Astrocyte (in vitro differentiated cells and primary cell): ENCODE data around the gene FOXL3. TPM values are rescaled to one million over a fixed set of nuclear protein-coding genes. Genes with fewer than 3 reads are reported as not detected.

Source experiments
- DNase-seq: peaks from one replicate; pipeline ENCODE4 v3.0.0-alpha.2; 2010; ENCODE audit warnings: low read depth
- FAIRE-seq: peaks from 2 replicates; lab custom pipeline; 2011; peaks lifted over from hg19 to GRCh38; lab: Jason Lieb, UNC
- H2AFZ ChIP-seq: 2 replicates; pipeline ENCODE4 v1.6.0; 2012; ENCODE audit warnings: low read depth, low read length, inconsistent platforms
- H3K27ac ChIP-seq: 2 replicates; pipeline ENCODE4 v1.5.1; 2011; ENCODE audit warnings: low read depth, low read length, inconsistent platforms
- H3K27me3 ChIP-seq: 2 replicates; pipeline ENCODE4 v1.6.0; 2011; ENCODE audit warnings: low read length, inconsistent platforms; ENCODE audit not compliant: insufficient read depth
- H3K36me3 ChIP-seq: 2 replicates; pipeline ENCODE4 v1.5.1; 2011; ENCODE audit warnings: low read length, inconsistent platforms; ENCODE audit not compliant: insufficient read depth
- H3K4me1 ChIP-seq: 2 replicates; pipeline ENCODE4 v1.5.1; 2011; ENCODE audit warnings: low read length, inconsistent platforms; ENCODE audit not compliant: insufficient read depth
- H3K4me2 ChIP-seq: 2 replicates; pipeline ENCODE4 v1.6.0; 2012; ENCODE audit warnings: low read length, inconsistent platforms
- H3K4me3 ChIP-seq: 2 replicates; pipeline ENCODE4 v1.5.1; 2011; ENCODE audit warnings: low read depth, mild to moderate bottlenecking, low read length, inconsistent platforms; ENCODE audit not compliant: insufficient read depth
- H3K79me2 ChIP-seq: 2 replicates; pipeline ENCODE4 v1.6.0; 2012; ENCODE audit warnings: mild to moderate bottlenecking, low read length, inconsistent platforms; ENCODE audit not compliant: insufficient read depth
- H3K9ac ChIP-seq: 2 replicates; pipeline ENCODE4 v1.6.0; 2012; ENCODE audit warnings: mild to moderate bottlenecking, low read length, inconsistent platforms
- H3K9me3 ChIP-seq: 2 replicates; pipeline ENCODE4 v1.5.1; 2012; ENCODE audit warnings: low read depth, mild to moderate bottlenecking, low read length, inconsistent platforms; ENCODE audit not compliant: insufficient read depth
- H4K20me1 ChIP-seq: 2 replicates; pipeline ENCODE4 v1.6.0; 2012; ENCODE audit warnings: low read length, inconsistent platforms; ENCODE audit not compliant: insufficient read depth
- H3K27ac Mint-ChIP-seq: one replicate; pipeline ENCODE4 v1.8.0; 2021; ENCODE audit warnings: mild to moderate bottlenecking, mixed read lengths; ENCODE audit not compliant: unreplicated experiment
- H3K27me3 Mint-ChIP-seq: one replicate; pipeline ENCODE4 v1.8.0; 2021; ENCODE audit warnings: low read depth, mixed read lengths; ENCODE audit not compliant: unreplicated experiment
- H3K36me3 Mint-ChIP-seq: one replicate; pipeline ENCODE4 v1.8.0; 2021; ENCODE audit warnings: low read depth, mixed read lengths; ENCODE audit not compliant: unreplicated experiment
- H3K4me1 Mint-ChIP-seq: one replicate; pipeline ENCODE4 v1.8.0; 2021; ENCODE audit warnings: low read depth, mixed read lengths; ENCODE audit not compliant: unreplicated experiment
- H3K4me3 Mint-ChIP-seq: one replicate; pipeline ENCODE4 v1.8.0; 2021; ENCODE audit warnings: mild to moderate bottlenecking, moderate library complexity, mixed read lengths; ENCODE audit not compliant: unreplicated experiment
- H3K9me3 Mint-ChIP-seq: one replicate; pipeline ENCODE4 v1.8.0; 2021; ENCODE audit warnings: mild to moderate bottlenecking, mixed read lengths; ENCODE audit not compliant: unreplicated experiment
- EZH2 ChIP-seq: IDR thresholded peaks from 2 replicates; pipeline ENCODE4 v1.6.1; 2012; ENCODE audit warnings: mild to moderate bottlenecking, low read length, inconsistent platforms; ENCODE audit not compliant: insufficient read depth
- total RNA-seq: library from RNA; stranded (reverse); gene quantifications from 2 replicates; pipeline ENCODE4 v1.2.1, GENCODE V29; 2021
- TF ChIP-seq, protein P1 (sequence below): IDR thresholded peaks from 2 replicates; pipeline ENCODE4 v1.5.1; 2011; ENCODE audit warnings: low read depth, mild to moderate bottlenecking, inconsistent platforms, low read length, moderate library complexity; ENCODE audit not compliant: insufficient read depth

The FOXL3 gene
- total RNA-seq, 1 donor from 2014 or later, result not detected

DNA sequence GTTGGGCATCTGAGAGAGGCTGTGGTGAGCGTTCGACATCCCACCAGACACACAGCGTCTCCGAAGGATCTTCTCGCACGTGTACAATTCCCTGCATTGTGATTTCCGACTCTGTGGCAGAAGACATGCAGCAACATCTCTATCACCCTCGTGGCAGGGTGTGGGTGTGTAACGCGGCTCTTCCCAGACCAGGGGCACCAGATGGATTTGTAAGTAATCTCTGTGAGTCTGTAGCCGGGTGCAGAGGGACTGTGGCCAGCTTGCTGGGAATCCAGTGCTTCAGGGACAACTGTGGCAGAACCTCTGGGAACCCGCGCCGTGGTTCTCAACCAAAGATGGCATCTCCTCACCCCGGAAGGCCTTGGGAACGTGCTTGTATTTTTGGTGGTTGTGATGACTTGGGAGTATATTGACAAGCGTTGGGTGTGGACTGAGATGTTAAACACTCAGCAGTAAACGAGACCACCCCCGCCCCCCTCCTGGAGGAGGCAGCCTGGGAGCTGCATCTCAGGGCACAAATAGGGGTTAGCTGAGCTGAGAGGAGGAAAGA lies 21.2 kb downstream of the FOXL3 start:
- H3K27ac Mint-ChIP-seq, result no peak overlapping the region
- Histone ChIP-seq H3K4me1 (no peaks in the 10 kb centered on the region), H3K27me3 (peaks cover 23% of the 10 kb centered on the region), H3K9me3 (no peaks in the 10 kb centered on the region), H3K27ac (no peak overlapping the region), H3K9ac (no peak overlapping the region), H3K4me3 (no peak overlapping the region), H3K79me2 (no peaks in the 10 kb centered on the region), H2AFZ (no peak overlapping the region), H3K4me2 (no peak overlapping the region), H3K36me3 (no peaks in the 10 kb centered on the region), H4K20me1 (no peaks in the 10 kb centered on the region)
- TF ChIP-seq, protein P1, sequence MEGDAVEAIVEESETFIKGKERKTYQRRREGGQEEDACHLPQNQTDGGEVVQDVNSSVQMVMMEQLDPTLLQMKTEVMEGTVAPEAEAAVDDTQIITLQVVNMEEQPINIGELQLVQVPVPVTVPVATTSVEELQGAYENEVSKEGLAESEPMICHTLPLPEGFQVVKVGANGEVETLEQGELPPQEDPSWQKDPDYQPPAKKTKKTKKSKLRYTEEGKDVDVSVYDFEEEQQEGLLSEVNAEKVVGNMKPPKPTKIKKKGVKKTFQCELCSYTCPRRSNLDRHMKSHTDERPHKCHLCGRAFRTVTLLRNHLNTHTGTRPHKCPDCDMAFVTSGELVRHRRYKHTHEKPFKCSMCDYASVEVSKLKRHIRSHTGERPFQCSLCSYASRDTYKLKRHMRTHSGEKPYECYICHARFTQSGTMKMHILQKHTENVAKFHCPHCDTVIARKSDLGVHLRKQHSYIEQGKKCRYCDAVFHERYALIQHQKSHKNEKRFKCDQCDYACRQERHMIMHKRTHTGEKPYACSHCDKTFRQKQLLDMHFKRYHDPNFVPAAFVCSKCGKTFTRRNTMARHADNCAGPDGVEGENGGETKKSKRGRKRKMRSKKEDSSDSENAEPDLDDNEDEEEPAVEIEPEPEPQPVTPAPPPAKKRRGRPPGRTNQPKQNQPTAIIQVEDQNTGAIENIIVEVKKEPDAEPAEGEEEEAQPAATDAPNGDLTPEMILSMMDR, result no peak
- no peak for TF ChIP-seq EZH2
- no peak for DNase-seq
- no peak for FAIRE-seq
- H3K4me3 Mint-ChIP-seq, result no peak overlapping the region
- H3K36me3 Mint-ChIP-seq, result no peaks in the 10 kb centered on the region
- peaks cover 8% of the 10 kb centered on the region for H3K9me3 Mint-ChIP-seq
- peaks cover 30% of the 10 kb centered on the region for H3K27me3 Mint-ChIP-seq
- no peaks in the 10 kb centered on the region for H3K4me1 Mint-ChIP-seq

DNA sequence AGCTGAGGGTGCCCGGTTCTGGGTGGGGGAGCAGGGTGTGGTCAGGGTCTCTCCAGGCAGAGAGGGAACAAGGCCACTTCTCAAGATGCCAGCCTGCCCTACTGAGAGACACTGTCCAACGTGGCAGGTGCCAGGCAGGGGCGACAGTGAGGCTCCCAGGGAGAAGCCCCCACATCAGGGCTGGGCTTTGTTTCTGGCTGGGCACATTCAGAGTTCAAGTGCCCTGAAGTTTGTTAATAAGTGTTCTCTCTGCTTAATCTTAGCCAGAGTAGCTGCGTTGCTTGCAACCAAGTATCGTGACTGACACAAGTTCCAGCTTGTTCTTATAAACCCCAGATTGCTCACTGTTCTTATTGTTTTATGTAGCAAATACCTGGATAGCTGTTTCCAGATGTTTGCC lies 21.8 kb downstream of the FOXL3 start:
- Histone ChIP-seq H3K9me3 (no peaks in the 10 kb centered on the region), H4K20me1 (no peaks in the 10 kb centered on the region), H3K36me3 (no peaks in the 10 kb centered on the region), H3K27ac (no peak overlapping the region), H2AFZ (no peak overlapping the region), H3K27me3 (peaks cover 26% of the 10 kb centered on the region), H3K4me2 (no peak overlapping the region), H3K9ac (no peak overlapping the region), H3K4me3 (no peak overlapping the region), H3K79me2 (no peaks in the 10 kb centered on the region), H3K4me1 (no peaks in the 10 kb centered on the region)
- FAIRE-seq, result no peak
- Mint-ChIP-seq H3K27ac (no peak overlapping the region), H3K4me1 (no peaks in the 10 kb centered on the region), H3K36me3 (no peaks in the 10 kb centered on the region), H3K27me3 (peaks cover 34% of the 10 kb centered on the region), H3K4me3 (no peak overlapping the region), H3K9me3 (peaks cover 8% of the 10 kb centered on the region)
- no peak for TF ChIP-seq EZH2
- TF ChIP-seq, protein P1, result no peak
- no peak for DNase-seq

DNA sequence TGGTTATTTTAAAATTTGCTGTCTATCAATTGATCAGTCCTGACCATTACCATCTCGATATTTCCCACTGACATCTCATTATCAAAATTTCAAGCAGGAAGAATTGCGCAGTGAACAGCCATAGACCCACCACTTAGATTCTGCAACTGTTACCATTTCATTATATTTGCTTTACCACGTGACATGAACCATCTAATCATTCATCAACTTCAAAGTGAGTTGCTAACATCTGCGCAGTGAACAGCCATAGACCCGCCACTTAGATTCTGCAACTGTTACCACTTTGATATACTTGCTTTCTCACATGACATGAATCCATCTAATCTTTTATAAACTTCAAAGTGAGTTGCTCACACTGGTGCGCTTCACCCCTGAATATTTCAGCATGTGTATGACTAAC lies 22.5 kb downstream of the FOXL3 start:
- no peak overlapping the region for H3K4me3 Mint-ChIP-seq
- Histone ChIP-seq H3K36me3 (no peaks in the 10 kb centered on the region), H3K79me2 (no peaks in the 10 kb centered on the region), H3K27ac (no peak overlapping the region), H3K4me1 (no peaks in the 10 kb centered on the region), H2AFZ (no peak overlapping the region), H3K4me2 (no peak overlapping the region), H3K4me3 (no peak overlapping the region), H4K20me1 (no peaks in the 10 kb centered on the region), H3K9me3 (no peaks in the 10 kb centered on the region), H3K27me3 (peaks cover 26% of the 10 kb centered on the region), H3K9ac (no peak overlapping the region)
- DNase-seq (no peak), FAIRE-seq (no peak)
- H3K9me3 Mint-ChIP-seq, result peaks cover 8% of the 10 kb centered on the region
- TF ChIP-seq EZH2, result no peak
- TF ChIP-seq, protein P1, result no peak
- H3K4me1 Mint-ChIP-seq, result no peaks in the 10 kb centered on the region
- H3K27me3 Mint-ChIP-seq, result peaks cover 40% of the 10 kb centered on the region
- H3K36me3 Mint-ChIP-seq, result no peaks in the 10 kb centered on the region
- no peak overlapping the region for H3K27ac Mint-ChIP-seq
